Left lung (tissue), 10 donors: ENCODE measurements around the gene IGSF11. TPM values are rescaled to one million over a fixed set of nuclear protein-coding genes. Genes with fewer than 3 reads are reported as not detected.

Source experiments
- ATAC-seq: fragments of 200-7000 bp; cut with Tn5 transposase; one replicate; pipeline ENCODE4 v1.9.1; 2020; ENCODE audit warnings: moderate library complexity
- DNase-seq, 4 donors: peaks; one replicate each; pipeline ENCODE4 v3.0.0-alpha.2; 2013 to 2020
- H3K27ac ChIP-seq, 2 donors: fragments of 200-600 bp; sonication (generic) in 1 of 2; one replicate each; pipeline versions ENCODE4 v1.5.0 to v1.8.0; 2020 to 2021
- H3K27me3 ChIP-seq, 2 donors: fragments of 200-600 bp; sonication (generic) in 1 of 2; one replicate each; pipeline versions ENCODE4 v1.5.0 to v1.8.0; 2020 to 2021
- H3K36me3 ChIP-seq, 2 donors: fragments of 200-600 bp; sonication (generic) in 1 of 2; one replicate each; pipeline versions ENCODE4 v1.5.0 to v1.8.0; 2020 to 2021
- H3K4me1 ChIP-seq, 2 donors: fragments of 200-600 bp; one replicate each; pipeline ENCODE4 v1.8.0; 2021
- H3K4me3 ChIP-seq, 2 donors: fragments of 200-600 bp; sonication (generic) in 1 of 2; one replicate each; pipeline versions ENCODE4 v1.5.0 to v1.8.0; 2020 to 2021; ENCODE audit warnings: mild to moderate bottlenecking in 1 of 2
- H3K9me3 ChIP-seq, 2 donors: fragments of 200-600 bp; sonication (generic) in 1 of 2; one replicate each; pipeline versions ENCODE4 v1.5.0 to v1.8.0; 2020 to 2021
- intact Hi-C, 2 donors: fragments of 100-400 bp; cut with DNase I; formaldehyde crosslinking; loops; one replicate each; pipeline versions ENCODE4 v1.11.2 to v1.14.2; 2022
- polyA plus RNA-seq, 6 donors: library from polyadenylated mRNA; unstranded; fragments of 120-200 nt; gene quantifications; one replicate each; pipeline ENCODE4 v1.2.1, GENCODE V29; 2013; ENCODE audit not compliant: insufficient read length in 6 of 6
- total RNA-seq, 2 donors: library from RNA; stranded (reverse); fragmentation: NEBNext Ultra II Directional; extraction: Animal tissue kit (Norgen Biotek cat#: 25700); gene quantifications; one replicate each; pipeline ENCODE4 v1.2.1, GENCODE V29; 2021
- TF ChIP-seq, protein P1 (sequence below), 2 donors: fragments of 200-600 bp; sonication (generic) in 1 of 2; IDR thresholded peaks; one replicate each; pipeline versions ENCODE4 v1.5.0 to v1.8.0; 2021; ENCODE audit warnings: antibody characterized with exemption in 2 of 2
- donor health status: DM: no; HTN: yes; CAD: no.
- donor health status: DM: no; HTN: no; CAD: no.

IGSF11 gene
- total and polyA plus RNA-seq, 8 donors = 0.06 to 1.3 (median 0.60) TPM

DNA sequence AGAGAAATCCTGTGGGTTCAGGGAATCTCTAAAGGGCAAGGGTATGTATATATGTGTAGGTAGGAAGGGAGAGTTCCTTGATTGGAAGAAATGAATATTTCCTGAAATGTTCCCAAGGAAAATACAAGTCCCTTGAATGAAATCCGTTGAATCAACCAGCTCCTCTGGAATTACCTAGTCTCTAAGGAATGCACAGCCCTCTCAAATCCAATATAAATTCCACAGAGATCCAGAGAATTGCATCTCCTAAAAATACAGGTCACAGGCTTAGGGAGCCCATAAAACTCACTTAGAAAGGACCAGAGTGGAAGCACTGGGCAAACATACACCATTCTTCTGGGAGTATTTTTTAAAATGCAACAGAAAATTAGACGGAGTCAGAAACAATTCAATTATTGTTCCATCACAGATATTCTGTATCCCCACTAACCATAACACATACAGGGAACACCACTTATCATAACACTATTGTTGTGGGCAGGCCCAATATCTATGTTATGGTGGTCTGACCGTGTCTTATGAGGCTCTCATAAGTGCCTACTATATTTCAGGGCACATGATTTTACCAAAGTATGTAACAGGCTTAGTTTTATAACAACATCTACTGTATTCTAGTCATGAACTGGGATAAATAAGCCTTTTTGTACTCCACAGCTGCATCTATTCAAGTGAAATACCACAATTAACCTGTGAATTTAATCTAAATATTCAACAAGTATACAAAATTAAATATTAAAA is 43.7 kb downstream of the IGSF11 start:
- H3K4me1 ChIP-seq = no peaks in the 10 kb centered on the region
- DNase-seq (no peak), ATAC-seq (no peak)
- H3K27me3 ChIP-seq = no peaks in the 10 kb centered on the region
- intact Hi-C loops = no loop called here
- TF ChIP-seq, protein P1, sequence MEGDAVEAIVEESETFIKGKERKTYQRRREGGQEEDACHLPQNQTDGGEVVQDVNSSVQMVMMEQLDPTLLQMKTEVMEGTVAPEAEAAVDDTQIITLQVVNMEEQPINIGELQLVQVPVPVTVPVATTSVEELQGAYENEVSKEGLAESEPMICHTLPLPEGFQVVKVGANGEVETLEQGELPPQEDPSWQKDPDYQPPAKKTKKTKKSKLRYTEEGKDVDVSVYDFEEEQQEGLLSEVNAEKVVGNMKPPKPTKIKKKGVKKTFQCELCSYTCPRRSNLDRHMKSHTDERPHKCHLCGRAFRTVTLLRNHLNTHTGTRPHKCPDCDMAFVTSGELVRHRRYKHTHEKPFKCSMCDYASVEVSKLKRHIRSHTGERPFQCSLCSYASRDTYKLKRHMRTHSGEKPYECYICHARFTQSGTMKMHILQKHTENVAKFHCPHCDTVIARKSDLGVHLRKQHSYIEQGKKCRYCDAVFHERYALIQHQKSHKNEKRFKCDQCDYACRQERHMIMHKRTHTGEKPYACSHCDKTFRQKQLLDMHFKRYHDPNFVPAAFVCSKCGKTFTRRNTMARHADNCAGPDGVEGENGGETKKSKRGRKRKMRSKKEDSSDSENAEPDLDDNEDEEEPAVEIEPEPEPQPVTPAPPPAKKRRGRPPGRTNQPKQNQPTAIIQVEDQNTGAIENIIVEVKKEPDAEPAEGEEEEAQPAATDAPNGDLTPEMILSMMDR (IDR thresholded peaks at IDR 0.05) = no peak
- no peaks in the 10 kb centered on the region for H3K36me3 ChIP-seq
- H3K27ac ChIP-seq = no peak overlapping the region
- H3K9me3 ChIP-seq = no peaks in the 10 kb centered on the region
- no peak overlapping the region for H3K4me3 ChIP-seq

DNA sequence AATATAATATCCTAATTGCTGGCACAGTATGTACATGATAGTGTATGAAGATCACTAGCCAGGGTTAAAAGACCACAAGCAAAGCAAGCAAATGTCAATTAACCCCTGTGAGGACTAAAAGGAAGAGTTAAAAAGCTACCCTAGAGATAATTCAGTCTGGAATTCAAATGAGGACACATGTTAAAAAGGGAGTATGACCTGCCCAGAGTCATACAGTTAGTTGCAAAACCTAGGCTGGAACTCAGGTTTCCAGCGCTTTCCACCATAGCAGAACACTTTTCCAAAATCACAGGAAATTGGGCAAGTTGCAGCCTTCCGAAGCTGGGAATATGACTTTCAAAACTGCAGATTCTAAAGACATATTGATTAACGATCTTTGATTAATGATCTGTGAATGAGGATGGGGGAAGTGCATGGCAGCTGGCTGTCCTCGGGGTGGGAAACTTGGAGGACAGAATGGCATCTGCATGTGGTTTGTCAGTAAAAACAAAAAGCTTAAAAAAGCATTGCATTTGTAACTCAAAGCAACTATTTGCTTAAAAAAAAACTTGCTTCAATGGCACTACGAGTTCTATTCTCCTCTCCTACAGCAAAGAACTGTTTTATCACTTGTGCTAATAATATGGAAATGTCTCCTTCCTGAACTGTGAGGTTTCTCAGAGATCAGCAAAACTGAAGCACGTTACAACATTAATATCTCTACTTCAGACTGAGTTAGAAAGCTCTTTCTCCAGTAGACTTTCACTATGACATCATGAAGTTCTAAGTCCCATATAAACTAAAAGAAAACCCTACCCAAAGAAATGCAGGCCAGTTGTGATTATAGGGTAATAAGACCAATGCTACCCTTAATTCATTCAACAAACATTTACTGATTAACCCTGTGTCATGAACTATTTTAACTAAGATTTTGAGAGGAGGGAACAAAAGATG is 46.2 kb downstream of the IGSF11 start:
- no peak for ATAC-seq
- Histone ChIP-seq H3K27ac (no peak overlapping the region), H3K36me3 (no peaks in the 10 kb centered on the region), H3K4me3 (no peak overlapping the region), H3K4me1 (no peaks in the 10 kb centered on the region), H3K27me3 (no peaks in the 10 kb centered on the region), H3K9me3 (no peaks in the 10 kb centered on the region)
- intact Hi-C loops = no loop called here
- TF ChIP-seq, protein P1 (IDR thresholded peaks at IDR 0.05) = no peak
- no peak for DNase-seq

DNA sequence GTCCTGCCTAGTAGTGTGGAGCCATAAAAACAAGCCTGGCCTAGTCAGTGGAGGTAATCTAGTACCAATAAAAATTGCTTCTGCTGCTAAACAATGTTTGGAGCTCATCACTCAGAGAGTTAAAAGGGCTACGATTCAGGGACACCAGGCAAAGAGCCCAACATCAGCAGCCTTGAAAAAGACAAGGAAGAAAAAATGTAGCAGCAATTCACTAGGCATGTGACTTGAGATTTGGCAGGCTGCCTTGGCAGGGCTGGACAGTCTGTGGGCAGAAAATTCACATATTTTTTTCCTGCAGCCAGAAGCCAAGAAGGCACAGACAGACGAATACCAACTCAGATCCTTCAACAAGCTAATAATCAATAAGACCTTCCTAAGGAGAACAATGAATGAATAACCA is 47.2 kb downstream of the IGSF11 start:
- H3K36me3 ChIP-seq = no peaks in the 10 kb centered on the region
- no peaks in the 10 kb centered on the region for H3K27me3 ChIP-seq
- no peaks in the 10 kb centered on the region for H3K9me3 ChIP-seq
- H3K27ac ChIP-seq = no peak overlapping the region
- peak in 3 of 4 donors; percentile 38 to 50 (median 46) for DNase-seq
- no peak overlapping the region for H3K4me3 ChIP-seq
- H3K4me1 ChIP-seq = no peaks in the 10 kb centered on the region
- intact Hi-C loops = no loop called here
- TF ChIP-seq, protein P1 (IDR thresholded peaks at IDR 0.05) = no peak
- ATAC-seq = peak; percentile 50

DNA sequence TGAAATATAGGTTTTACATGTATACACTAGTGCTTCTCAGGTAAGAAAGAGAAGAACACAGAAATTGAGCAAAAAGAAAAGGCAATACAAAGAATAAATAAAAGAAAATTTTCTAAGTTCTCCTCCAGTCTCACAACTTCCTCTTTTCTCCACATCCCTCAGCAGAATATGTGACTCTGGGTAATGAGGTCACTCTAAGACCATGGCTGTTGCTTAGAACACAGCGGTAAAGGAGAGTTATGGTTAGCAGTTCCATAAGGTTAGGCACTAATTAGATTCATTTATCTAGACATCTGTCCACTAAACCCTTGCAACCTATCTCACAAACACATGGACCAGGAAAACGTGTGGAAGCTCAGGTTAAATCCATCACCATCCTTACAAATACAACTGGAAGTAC is 47.9 kb downstream of the IGSF11 start:
- no peaks in the 10 kb centered on the region for H3K27me3 ChIP-seq
- no peak for ATAC-seq

More for the DNA sequence above, 47.9 kb downstream of the IGSF11 start:
- no peaks in the 10 kb centered on the region for H3K9me3 ChIP-seq
- TF ChIP-seq, protein P1 (IDR thresholded peaks at IDR 0.05) = no peak
- no peaks in the 10 kb centered on the region for H3K36me3 ChIP-seq
- no peak overlapping the region for H3K4me3 ChIP-seq
- H3K27ac ChIP-seq = no peak overlapping the region
- H3K4me1 ChIP-seq = no peaks in the 10 kb centered on the region
- intact Hi-C loops = no loop called here
- DNase-seq = no peak
